Endothelial cell of umbilical vein (primary cell): ENCODE measurements around the gene VDAC2. TPM values are rescaled to one million over a fixed set of nuclear protein-coding genes. Genes with fewer than 3 reads are reported as not detected.

Source experiments
- BruUV-seq: library from RNA; stranded (reverse); fragments of 400-500 nt; replicated peaks from 2 replicates; lab custom pipeline; 2021; lab: Mats Ljungman, UMichigan
- CTCF ChIA-PET: fragments of 300-600, 350-600 bp; sonication (Branson Sonifier 250); formaldehyde crosslinking; loops from one replicate; lab custom pipeline; 2021; ENCODE audit warnings: antibody characterized with exemption, inconsistent platforms; lab: Charles Lee
- POLR2A ChIA-PET: fragments of 300-600, 350-600 bp; sonication (Branson Sonifier 250); formaldehyde crosslinking; loops from one replicate; lab custom pipeline; 2021; ENCODE audit warnings: antibody characterized with exemption, inconsistent platforms; lab: Charles Lee
- DNase-seq: peaks from one replicate; pipeline ENCODE4 v3.0.0-alpha.2; 2011; ENCODE audit warnings: low read depth, low spot score
- FAIRE-seq: peaks from 2 replicates; lab custom pipeline; 2011; peaks lifted over from hg19 to GRCh38; lab: Jason Lieb, UNC
- H2AFZ ChIP-seq: 2 replicates; pipeline ENCODE4 v1.6.0; 2012; ENCODE audit warnings: low read depth, low read length, control low read depth, inconsistent platforms
- H3K27ac ChIP-seq: 2 replicates; pipeline ENCODE4 v1.5.1; 2011; ENCODE audit warnings: low read depth, mild to moderate bottlenecking, control low read depth, low read length, moderate library complexity; ENCODE audit not compliant: insufficient read depth
- H3K27me3 ChIP-seq, 2 experiments: 2 replicates each; pipeline versions ENCODE4 v1.6.0 to v1.6.1; 2011; ENCODE audit warnings: low read length in 2 of 2, mixed read lengths in 1 of 2; ENCODE audit not compliant: control insufficient read depth in 2 of 2, insufficient read depth in 2 of 2
- H3K36me3 ChIP-seq, 2 experiments: 2 replicates in 1 of 2; 3 replicates in 1 of 2; pipeline ENCODE4 v1.5.1; 2011; ENCODE audit warnings: low read length in 2 of 2, mild to moderate bottlenecking in 1 of 2, moderate library complexity in 1 of 2; ENCODE audit not compliant: control insufficient read depth in 2 of 2, insufficient read depth in 2 of 2; ENCODE audit errors: extremely low read depth in 1 of 2
- H3K4me1 ChIP-seq: 3 replicates; pipeline ENCODE4 v1.5.1; 2011; ENCODE audit warnings: mild to moderate bottlenecking, low read length; ENCODE audit not compliant: control insufficient read depth, insufficient read depth; ENCODE audit errors: extremely low read depth
- H3K4me2 ChIP-seq: 2 replicates; pipeline ENCODE4 v1.6.1; 2011; ENCODE audit warnings: low read length, control low read depth, mixed read lengths; ENCODE audit not compliant: insufficient read depth
- H3K4me3 ChIP-seq, 3 experiments: fragments of 200-600 bp in 1 of 3; sonication (generic), shearing (Covaris generic) in 1 of 3; replicated peaks in 1 of 3; 2 replicates each; pipeline ENCODE4 v1.5.1; 2011 to 2016; ENCODE audit warnings: control low read depth in 3 of 3, low read length in 3 of 3, mild to moderate bottlenecking in 2 of 3, inconsistent platforms in 1 of 3, low read depth in 1 of 3, moderate library complexity in 1 of 3; ENCODE audit not compliant: insufficient read depth in 1 of 3
- H3K79me2 ChIP-seq: 2 replicates; pipeline ENCODE4 v1.6.0; 2012; ENCODE audit warnings: low read length, inconsistent platforms; ENCODE audit not compliant: control insufficient read depth, insufficient read depth
- H3K9ac ChIP-seq: replicated peaks from 2 replicates; pipeline ENCODE3; 2011; ENCODE audit warnings: low read length, control low read depth; ENCODE audit not compliant: insufficient read depth; ENCODE audit errors: extremely low read depth
- H3K9me1 ChIP-seq: replicated peaks from 3 replicates; pipeline ENCODE4 v1.6.0; 2011; ENCODE audit warnings: mild to moderate bottlenecking, low read length; ENCODE audit not compliant: control insufficient read depth, insufficient read depth; ENCODE audit errors: extremely low read depth
- H3K9me3 ChIP-seq: replicated peaks from 2 replicates; pipeline ENCODE4 v1.5.1; 2012; ENCODE audit warnings: low read length, inconsistent platforms; ENCODE audit not compliant: control insufficient read depth, insufficient read depth
- H4K20me1 ChIP-seq: replicated peaks from 2 replicates; pipeline ENCODE3; 2011; ENCODE audit warnings: mild to moderate bottlenecking, low read length; ENCODE audit not compliant: control insufficient read depth, insufficient read depth; ENCODE audit errors: extremely low read depth
- CTCF ChIP-seq, 2 donors: IDR thresholded peaks; 1 replicate in 1 of 2; 2 replicates in 1 of 2; pipeline ENCODE4 v1.5.1; 2011; ENCODE audit warnings: low read length in 2 of 2, mild to moderate bottlenecking in 2 of 2, moderate library complexity in 2 of 2, control low read depth in 1 of 2, inconsistent platforms in 1 of 2, low read depth in 1 of 2; ENCODE audit not compliant: insufficient read depth in 1 of 2; ENCODE audit errors: extremely low read depth in 1 of 2
- EZH2 ChIP-seq: IDR thresholded peaks from 2 replicates; pipeline ENCODE4 v1.6.1; 2012; ENCODE audit warnings: borderline replicate concordance, low read depth, mild to moderate bottlenecking, moderate library complexity, low read length, inconsistent platforms; ENCODE audit not compliant: severe bottlenecking
- FOS ChIP-seq: IDR thresholded peaks from 2 replicates; pipeline ENCODE4 v1.6.1; 2011; ENCODE audit warnings: mild to moderate bottlenecking, low read length, moderate library complexity, borderline replicate concordance; ENCODE audit not compliant: insufficient read depth
- GATA2 ChIP-seq: IDR thresholded peaks from 2 replicates; pipeline ENCODE4 v1.7.0; 2011; ENCODE audit warnings: low read depth, mild to moderate bottlenecking, moderate library complexity, mixed read lengths, low read length; ENCODE audit not compliant: insufficient read length, insufficient read depth
- JUN ChIP-seq: IDR thresholded peaks from 2 replicates; pipeline ENCODE4 v1.6.1; 2011; ENCODE audit warnings: borderline replicate concordance, low read depth; ENCODE audit not compliant: insufficient read length, insufficient read depth
- MAX ChIP-seq: IDR thresholded peaks from 2 replicates; pipeline ENCODE4 v1.6.1; 2011; ENCODE audit not compliant: insufficient read depth, insufficient read length
- MYC ChIP-seq: IDR thresholded peaks from one replicate; pipeline ENCODE4 v1.6.1; 2011; ENCODE audit warnings: mild to moderate bottlenecking, low read depth, low read length
- POLR2A ChIP-seq: IDR thresholded peaks from 2 replicates; pipeline ENCODE4 v1.6.1; 2012; ENCODE audit warnings: low read depth, mild to moderate bottlenecking, control low read depth, low read length
- POLR2AphosphoS5 ChIP-seq: IDR thresholded peaks from 2 replicates; pipeline ENCODE4 v1.6.1; 2012; ENCODE audit warnings: low read depth, mild to moderate bottlenecking, control low read depth, low read length, moderate library complexity; ENCODE audit not compliant: insufficient read depth
- dilution Hi-C: fragments of 300-500 bp; cut with MboI; formaldehyde crosslinking; loops from one replicate; pipeline ENCODE4 v1.15.0; 2019; ENCODE audit warnings: low sequenced_read_pairs; ENCODE audit not compliant: extremely low pct_ligation_motif_present
- intact Hi-C: fragments of 100-400 bp; cut with micrococcal nuclease; formaldehyde crosslinking; loops from one replicate; pipeline ENCODE4 v1.10.0; 2022
- polyA plus RNA-seq, 4 experiments: library from polyadenylated mRNA; depleted of rRNA in 3 of 4; stranded (reverse) in 3 of 4; unstranded in 1 of 4; fragments of >200 nt; gene quantifications; 2 replicates each; pipeline versions ENCODE4 v1.2.1 to v1.2.3, GENCODE V29; 2011 to 2012; ENCODE audit warnings: missing spikeins in 1 of 4
- total RNA-seq: library from RNA; stranded (reverse); gene quantifications from 2 replicates; pipeline ENCODE4 v1.2.3, GENCODE V29; 2021

The VDAC2 gene
- total and polyA plus RNA-seq, 2 donors (not counting 3 experiments of a cell fraction or from before 2014, with no cell fraction given), result 89.3 to 222 TPM

- ChIA-PET POLR2A (no interaction called here), CTCF (interaction anchor here (0.7 kb wide), 1 partner anchor 24 kb away, joined by 3 read pairs; no protein-coding TSS in a partner anchor)
- dilution Hi-C loops, result no loop called here
These were observed 59.0 kb downstream of the VDAC2 start for GRCh38 chr10:75269605-75270004.

More at GRCh38 chr10:75269605-75270004, 59.0 kb downstream of the VDAC2 start:
- Histone ChIP-seq H3K27me3 (no peaks in the 10 kb centered on the region), H3K4me1 (no peaks in the 10 kb centered on the region), H3K9me1 (no peaks in the 10 kb centered on the region), H3K36me3 (no peaks in the 10 kb centered on the region), H3K79me2 (no peaks in the 10 kb centered on the region), H2AFZ (no peak overlapping the region), H3K9me3 (no peaks in the 10 kb centered on the region), H3K4me3 (no peak overlapping the region), H3K27ac (no peak overlapping the region), H3K4me2 (no peak overlapping the region), H3K9ac (no peak overlapping the region), H4K20me1 (no peaks in the 10 kb centered on the region)
- DNase-seq (no peak), FAIRE-seq (no peak)
- intact Hi-C loops, result no loop called here
- TF ChIP-seq GATA2, result no peak
- no peak for TF ChIP-seq MYC
- no peak for TF ChIP-seq JUN
- no peak for TF ChIP-seq POLR2AphosphoS5
- TF ChIP-seq CTCF (IDR thresholded peaks at IDR 0.05; ENCODE audit: extremely low read depth in 1 of 2, insufficient read depth in 1 of 2, low read depth in 1 of 2, low read length in 2 of 2), result no peak
- no peak for TF ChIP-seq EZH2
- TF ChIP-seq POLR2A, result no peak
- TF ChIP-seq MAX, result no peak
- no peak for TF ChIP-seq FOS
- no TSS peak for BruUV-seq
